DOHH2 (cell line): ENCODE results near the gene TMPO.

Source experiments
- CTCF ChIP-seq: fragments of 200-600 bp; sonication (generic); IDR thresholded peaks from one replicate; pipeline ENCODE4 v1.5.1; 2014; ENCODE audit warnings: antibody characterized with exemption, mild to moderate bottlenecking, low read depth, low read length; ENCODE audit not compliant: poor library complexity, severe bottlenecking
- EZH2phosphoT487 ChIP-seq: fragments of 200-600 bp; sonication (generic); IDR thresholded peaks from 2 replicates; pipeline ENCODE4 v1.6.1; 2017; ENCODE audit warnings: borderline replicate concordance, mild to moderate bottlenecking, antibody characterized with exemption, low read length, moderate library complexity, mixed read lengths

GRCh38 chr12:98483621-98484503, 31.5 kb upstream of the TMPO start:
- TF ChIP-seq CTCF = no peak
- no peak for TF ChIP-seq EZH2phosphoT487
